SK-N-MC (cell line): ENCODE results near the gene FHAD1.

Experiments used
- EZH2 ChIP-seq: fragments of 200-600 bp; sonication (generic); IDR thresholded peaks from one replicate; pipeline ENCODE4 v1.6.1; 2017; ENCODE audit warnings: antibody characterized with exemption
- POLR2AphosphoS5 ChIP-seq: IDR thresholded peaks from 2 replicates; pipeline ENCODE4 v1.6.1; 2012; ENCODE audit warnings: mild to moderate bottlenecking, low read depth, low read length, borderline replicate concordance

DNA sequence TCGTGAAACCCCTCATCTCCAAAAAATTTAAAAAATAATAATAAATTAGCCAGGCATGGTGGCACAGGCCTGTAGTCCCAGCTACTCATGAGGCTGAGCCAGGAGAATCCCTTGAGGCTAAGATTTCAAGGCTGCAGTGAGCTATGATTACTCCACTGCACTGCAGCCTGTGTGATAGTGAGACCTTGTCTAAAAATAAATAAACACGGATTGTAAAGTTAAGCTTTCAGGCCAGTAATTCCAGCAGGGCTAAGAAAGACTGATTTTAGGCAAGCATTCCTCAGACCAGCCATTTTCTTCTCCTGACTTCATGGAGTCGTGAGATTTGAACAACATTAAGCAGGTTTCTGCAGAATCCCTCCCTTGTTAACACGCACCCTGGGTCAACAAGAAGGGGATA, 85.5 kb downstream of the FHAD1 start:
- TF ChIP-seq EZH2, result no peak
- no peak for TF ChIP-seq POLR2AphosphoS5
